HG02870 (cell line): ENCODE results near the gene ATPAF2.
"Not testable (repeated sequence)": the region's sequence is repeated elsewhere in the genome, so short reads cannot be mapped to it uniquely, and the experiment has no call there.

Source experiments
- ATAC-seq: cut with Tn5 transposase; IDR thresholded peaks from one replicate; pipeline ENCODE4 v1.9.1; 2021; ENCODE audit warnings: mild to moderate bottlenecking, moderate library complexity; ENCODE audit not compliant: unreplicated experiment

ATPAF2 gene

DNA sequence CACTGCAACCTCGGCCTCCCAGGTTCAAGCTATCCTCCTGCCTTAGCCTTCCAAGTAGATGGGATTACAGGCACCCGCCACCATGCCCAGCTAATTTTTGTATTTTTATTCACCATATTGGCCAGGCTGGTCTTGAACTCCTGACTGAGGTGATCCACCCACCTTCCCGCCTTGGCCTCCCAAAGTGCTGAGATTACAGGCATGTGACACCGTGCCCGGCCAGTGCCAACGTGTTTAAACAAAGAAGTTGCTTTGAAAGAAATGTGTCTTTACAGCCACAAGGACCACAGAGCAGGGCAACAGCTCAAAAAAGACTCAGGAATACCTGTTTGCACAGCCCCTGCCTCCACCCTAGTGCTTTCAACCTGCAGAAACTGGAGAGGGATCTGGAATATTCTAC is 25.0 kb downstream of the ATPAF2 start:
- ATAC-seq, result no peak

DNA sequence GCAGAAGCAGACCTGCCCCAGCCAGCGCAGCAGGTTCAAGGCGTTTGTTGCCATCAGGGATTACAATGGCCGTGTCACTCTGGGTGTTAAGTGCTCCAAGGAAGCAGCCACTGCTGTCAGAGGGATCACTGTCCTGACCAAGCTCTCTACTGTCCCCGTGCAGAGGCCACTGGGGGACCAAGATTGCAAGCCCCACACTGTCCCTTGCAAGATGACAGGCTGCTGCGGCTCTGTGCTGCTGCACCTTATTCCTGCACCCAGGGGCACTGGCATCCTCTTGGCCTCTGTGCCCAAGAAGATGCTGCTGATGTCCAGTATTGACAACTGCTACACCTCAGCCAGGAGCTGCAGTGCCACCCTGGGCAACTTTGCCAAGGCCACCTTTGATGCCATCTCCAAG is 27.7 kb downstream of the ATPAF2 start:
- ATAC-seq, result no peak

DNA sequence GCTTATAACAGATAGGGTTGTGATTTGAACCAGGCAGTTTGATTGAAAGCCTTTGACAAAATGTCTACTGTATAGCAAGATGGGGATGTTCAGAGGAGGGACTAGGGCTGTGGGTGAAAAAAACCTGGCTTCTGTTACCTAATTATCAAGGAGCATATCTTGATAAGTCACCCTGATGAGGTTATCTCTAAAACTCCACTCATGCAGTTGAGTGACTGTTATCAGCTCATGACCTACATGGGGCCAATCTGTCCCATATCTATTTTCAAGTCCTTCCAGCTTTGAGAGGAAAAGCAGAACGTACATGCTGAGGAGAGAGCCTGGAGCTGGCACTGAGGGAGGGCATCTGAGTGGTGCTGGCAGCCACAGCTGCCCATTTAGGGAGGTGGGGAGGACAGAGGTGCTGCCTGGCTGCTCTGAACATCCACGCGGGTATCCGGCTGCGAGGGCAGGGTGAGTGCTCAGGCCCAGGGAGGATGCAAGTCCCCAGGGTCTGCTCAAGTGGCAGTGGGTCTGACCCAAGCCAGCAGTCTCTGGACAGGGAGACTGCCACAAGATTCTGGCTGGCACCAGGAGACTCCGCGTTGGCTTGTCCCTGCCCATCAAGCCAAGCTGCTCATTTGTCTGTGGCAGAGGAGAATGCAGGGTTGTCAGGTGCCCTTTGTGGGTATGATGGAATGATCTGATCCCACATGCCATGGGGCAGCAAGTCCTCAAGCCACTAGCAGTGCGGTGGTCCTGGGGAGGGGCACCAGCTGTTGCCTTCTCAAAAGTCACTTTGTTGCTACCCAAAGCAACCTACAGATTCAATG is 29.2 kb downstream of the ATPAF2 start:
- no peak for ATAC-seq

DNA sequence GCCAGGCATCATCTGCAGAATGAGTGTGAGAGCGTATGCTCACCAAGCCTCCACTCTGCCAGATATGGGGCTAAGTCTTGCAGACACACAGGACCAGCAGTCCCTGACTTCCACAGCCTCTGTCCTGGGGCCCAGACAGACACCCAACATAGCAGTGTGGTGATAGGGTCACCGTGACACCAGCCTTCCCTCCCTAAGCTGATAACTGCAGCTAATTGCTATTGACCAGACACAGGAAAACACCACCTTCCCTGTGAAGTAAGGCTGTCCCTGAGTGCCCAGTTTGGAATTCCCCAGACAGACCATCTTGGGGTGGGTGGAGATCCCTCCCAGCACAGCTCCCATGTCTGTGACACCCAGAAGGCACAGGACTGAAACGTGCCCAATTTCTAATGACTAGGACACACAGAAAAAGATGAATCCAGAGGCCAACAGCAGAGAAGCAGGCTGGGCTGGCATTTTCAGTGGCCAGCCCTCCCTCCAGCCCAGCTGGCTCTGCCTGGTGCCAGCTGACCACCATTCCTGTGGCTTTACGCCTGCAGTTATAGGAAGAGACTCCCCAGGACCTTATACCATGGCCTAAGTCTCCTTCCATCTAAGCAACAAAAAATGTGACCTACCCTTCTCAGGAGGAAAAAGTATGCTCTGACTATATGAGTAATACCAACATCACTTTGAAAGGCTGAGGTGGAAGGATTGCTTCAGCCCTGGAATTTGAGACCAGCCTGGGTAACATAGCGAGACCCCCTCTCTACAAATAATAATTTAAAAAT is 30.3 kb downstream of the ATPAF2 start:
- no peak for ATAC-seq

DNA sequence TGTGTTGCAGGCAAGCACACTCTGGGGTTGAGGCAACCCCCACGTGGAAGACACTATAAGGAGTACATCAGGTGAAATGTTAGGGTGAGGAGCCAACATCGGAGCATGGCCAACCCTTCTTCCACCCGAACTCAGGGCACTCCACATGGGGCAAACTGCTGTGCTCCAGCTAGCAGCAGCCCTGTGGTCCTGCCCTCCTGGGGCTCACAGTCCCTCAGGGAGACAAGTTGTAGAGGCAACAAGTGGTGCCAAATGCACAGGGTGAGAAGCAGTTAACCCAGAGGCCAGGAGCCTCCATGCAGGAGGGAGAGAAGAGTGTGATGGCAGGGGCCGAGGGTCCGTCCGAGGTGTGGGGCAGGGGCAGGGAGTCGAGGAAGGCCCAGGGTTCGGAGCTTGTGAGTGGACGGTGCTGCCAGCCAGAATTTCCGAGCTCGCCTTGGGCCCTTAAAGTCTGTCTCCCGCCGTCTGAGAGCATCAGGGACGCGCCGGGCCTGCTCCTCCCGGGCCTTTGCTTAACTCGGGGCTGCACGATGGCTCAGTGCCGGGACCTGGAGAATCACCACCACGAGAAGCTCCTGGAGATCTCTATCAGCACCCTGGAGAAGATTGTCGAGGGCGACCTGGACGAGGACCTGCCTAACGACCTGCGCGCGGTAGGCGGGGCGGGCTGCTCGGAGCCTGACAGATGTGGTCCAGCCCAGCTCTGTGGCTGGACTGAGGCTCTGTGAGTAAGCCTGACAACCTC is 32.3 kb downstream of the ATPAF2 start:
- no peak for ATAC-seq

DNA sequence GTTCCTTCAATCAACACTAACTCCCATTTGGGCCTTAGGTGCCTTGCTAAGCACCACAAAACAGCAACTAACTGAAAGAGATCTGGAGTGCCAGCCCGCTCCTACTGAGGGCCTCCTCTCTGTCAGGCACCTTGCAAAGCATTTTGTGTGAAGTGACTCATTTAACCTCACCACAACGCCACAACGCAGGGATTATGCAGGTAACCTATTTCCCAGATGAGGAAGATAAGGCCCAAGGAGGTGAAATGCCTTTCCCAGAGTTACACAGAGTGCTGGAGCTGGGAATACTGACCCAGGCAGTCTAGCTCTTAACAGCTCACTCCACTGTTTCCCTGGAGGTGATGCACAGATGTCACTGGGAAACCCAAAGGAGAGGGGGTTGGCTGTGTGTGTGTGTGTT is 33.5 kb downstream of the ATPAF2 start:
- ATAC-seq, result no peak

DNA sequence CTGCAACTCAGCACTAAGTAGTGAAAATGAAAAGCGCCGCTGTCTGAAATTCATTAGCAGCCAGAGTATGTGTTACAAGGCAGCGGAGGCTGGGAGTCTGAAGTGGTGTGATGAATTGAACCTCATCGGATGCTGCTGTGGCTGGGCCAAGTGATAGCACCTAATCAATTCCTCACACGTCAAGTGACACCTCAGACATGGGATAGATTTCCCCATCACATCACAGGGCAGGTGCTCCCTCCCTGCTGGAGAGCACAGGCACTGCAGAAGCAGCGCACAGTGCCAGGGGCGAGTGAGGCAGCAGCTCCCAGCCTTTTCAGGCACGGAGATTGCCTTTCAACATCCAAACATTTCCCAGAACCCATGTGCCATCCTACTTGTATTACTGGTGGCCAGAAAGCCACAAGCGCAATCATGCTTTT is 34.1 kb downstream of the ATPAF2 start:
- no peak for ATAC-seq

DNA sequence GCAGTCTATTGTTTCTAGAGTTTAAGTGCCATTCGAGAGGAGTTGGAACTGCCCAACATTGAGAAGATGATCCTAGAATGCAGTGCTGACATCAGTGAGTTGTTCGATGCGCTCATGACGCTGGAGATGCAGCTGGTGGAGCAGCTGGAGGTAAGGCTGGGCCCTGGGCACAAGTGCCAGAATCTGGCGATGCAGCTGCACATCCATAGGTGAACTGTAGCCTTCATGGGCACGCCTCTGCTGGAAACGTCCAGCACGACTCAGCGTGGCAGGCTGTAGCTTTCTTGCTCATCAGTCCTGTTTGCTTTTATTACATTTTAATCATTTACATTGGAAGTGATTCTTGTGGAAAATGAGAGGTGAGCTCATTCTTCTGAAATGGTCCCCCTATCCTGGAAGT is 34.6 kb downstream of the ATPAF2 start:
- ATAC-seq, result no peak

DNA sequence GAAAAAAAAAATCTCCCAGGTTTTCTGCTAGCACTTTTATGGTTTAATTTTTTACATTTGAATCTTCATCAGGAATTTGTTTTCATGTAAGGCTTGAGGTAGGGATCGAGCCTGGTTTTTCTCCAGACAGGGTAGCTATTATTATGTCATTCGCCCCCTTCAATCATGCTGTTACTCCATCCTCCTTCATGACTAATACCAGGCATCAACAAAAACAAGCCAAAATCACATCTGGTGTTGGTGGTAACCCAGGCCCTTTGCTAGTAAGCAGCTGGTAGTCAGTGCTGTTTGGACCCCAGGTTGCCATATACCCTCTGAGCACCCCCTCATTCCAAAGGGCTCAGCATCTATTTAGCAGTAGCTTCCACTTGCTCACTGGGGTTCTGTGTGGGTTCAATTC is 36.8 kb downstream of the ATPAF2 start:
- no peak for ATAC-seq

DNA sequence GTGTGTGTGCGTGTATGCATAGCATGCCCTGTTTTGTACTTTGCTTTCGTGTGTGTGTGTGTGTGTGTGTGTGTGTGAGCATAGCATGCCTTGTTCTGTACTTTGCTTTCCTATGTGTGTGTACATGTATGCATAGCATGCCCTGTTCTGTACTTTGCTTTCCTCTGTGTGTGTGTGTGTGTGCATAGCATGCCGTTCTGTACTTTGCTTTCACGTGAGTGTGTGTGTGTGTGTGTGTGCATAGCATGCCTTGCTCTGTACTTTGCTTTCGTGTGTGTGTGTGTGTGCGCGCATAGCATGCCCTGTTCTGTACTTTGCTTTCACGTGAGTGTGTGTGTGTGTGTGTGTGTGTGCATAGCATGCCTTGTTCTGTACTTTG is 38.9 kb downstream of the ATPAF2 start:
- ATAC-seq, result no peak

DNA sequence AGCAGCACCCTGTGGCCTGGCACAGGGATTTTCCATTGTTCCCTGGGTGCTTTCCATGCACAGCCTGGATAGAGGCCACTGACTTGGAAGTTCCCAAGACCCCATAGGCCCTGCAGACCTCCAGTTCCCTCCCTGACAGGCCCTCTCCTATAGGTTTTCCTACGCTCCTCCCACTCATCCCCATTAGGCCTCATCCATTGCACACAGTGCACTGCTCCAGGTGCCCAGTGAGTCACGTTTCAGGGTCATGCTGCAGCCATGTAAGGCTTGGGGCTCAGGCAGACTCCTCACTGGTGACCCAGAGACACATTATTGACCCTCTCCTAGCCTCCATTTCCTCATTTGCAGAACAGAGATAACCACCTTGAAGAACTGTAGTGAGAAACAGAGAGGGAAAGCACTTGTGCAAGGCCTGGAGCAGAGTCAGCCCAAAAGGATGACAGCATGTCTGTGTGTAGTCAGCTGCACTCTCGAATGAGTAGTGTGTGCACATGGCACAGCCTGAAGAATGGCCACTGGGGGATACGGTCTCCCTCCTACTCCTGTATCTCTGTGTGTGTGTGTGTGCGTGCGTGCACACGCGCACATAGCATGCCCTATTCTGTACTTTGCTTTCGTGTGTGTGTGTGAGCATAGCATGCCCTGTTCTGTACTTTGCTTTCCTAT is 39.5 kb downstream of the ATPAF2 start:
- no peak for ATAC-seq

DNA sequence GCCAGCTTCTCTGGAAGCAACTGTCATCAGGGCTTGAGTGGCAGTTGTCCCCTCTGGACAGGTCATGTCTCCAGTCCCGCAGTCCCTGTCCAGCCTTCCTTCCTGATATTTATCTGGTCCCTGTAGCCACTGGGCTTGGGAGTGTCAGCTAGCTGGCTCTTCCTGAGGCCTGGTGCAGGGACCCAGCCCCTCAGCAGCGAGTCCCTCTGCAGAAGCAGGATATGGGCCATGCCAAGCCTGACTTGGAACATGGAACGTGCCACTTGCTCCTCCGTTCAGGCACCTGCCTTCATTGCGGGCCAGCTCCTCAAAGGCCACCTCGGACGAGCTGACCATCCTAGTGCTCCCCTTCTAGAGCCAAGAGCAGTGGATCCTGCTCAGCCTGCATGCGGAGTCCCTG is 40.0 kb downstream of the ATPAF2 start:
- no peak for ATAC-seq

DNA sequence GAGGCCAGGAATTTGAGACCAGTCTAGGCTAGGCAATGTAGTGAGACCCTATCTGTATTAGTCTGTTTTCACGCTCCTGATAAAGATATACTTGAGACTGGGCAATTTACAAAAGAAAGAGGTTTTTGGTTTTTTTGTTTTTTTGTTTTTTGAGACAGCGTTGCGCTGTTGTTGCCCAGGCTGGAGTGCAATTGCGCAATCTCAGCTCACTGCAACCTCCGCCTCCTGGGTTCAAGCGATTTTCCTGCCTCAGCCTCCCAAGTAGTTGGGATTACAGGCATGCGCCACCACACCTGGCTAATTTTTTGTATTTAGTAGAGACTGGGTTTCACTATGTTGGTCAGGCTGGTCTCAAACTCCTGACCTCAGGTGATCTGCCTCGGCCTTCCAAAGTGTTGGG is 43.1 kb downstream of the ATPAF2 start:
- not testable (repeated sequence) for ATAC-seq

DNA sequence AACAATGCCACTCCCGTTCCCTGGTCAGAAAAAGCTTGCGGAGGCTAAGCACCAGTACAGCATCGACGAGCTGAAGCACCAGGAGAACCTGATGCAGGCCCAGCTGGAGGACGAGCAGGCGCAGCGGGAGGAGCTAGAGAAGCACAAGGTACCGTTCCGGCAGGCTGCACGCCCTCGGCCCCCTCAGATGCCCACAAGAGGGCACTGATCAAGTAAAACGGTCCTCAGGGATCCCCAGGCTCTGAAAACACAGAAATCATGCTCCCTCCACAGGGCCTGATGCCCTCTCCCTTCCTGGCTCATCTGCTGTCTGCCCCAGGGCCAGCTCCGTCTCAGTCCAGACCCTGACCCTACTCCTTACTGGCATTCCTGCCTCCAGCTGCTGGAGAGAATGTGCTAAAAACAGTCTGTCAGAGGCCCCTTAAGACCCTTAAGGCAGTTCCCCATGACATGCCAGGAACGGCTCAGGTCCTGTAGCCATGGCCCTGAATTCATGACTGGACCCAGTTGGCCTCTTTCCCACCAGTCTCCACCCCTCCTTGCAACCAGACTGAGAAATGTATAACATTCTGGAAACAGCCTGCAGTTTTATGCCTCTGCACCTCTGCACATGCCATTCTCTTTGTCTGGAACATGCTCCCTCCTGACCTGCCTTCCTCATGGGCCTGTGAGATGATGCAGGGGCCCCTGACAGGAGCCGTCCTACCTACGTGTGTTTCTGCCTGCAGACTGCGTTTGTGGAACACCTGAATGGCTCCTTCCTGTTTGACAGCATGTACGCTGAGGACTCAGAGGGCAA is 44.5 kb downstream of the ATPAF2 start:
- no peak for ATAC-seq

DNA sequence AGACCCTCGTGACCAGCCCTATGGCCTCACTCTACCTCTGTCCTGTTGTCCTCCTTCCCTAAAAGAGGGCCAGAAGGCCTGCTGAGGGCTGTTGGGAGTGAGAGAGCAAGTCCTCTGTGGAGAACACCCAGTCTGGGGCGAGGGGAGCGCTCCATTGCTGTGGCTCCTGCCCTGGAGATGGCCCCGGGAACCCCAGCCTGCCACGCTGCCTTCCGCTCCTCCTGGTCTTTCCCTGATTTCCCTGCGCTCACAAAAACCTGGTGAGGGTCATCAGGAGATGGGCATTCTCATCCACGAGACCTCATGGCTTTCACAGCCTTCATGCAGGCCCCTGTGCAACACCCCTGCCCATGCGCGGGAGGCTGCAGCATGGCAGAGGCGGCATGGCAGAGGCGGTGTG is 45.1 kb downstream of the ATPAF2 start:
- ATAC-seq, result no peak

DNA sequence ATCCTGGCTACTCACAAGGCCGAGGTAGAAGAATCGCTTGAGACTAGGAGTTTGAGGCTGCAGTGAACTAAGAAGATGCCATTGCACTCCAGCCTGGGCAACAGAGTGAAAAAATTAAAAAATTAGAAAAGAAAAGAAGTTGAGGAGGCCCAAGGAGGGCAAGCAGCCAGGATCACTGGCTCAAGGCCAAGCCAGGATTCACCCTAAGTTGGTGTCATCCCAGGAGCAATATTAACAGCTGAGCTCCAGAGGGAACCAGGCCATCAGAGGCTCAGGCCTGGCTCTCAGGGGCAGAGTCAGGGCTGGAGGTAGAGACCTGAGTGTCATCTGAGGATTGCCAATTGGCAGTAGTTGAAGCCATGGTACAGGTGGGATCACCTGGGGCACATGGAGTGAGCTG is 45.6 kb downstream of the ATPAF2 start:
- ATAC-seq, result no peak

DNA sequence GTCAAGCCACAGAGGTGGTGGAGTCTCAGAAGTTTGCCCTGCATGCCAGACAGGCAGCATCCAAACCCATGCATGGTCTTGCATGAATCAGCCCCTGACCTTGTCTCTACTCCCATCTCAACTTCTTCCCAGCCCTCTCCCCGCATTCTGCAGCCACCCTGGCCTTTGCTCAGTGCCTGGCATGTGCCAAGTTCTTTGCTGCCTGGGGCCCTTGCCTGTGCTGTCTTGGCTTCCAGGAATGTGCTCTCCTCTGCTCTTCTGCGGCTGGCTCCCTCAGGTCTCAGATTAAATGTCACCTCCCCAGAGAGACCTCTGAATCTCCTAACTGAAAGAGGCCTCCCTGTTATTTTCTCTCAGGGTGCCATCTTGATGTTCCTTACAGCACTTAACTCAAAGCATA is 48.7 kb downstream of the ATPAF2 start:
- no peak for ATAC-seq

DNA sequence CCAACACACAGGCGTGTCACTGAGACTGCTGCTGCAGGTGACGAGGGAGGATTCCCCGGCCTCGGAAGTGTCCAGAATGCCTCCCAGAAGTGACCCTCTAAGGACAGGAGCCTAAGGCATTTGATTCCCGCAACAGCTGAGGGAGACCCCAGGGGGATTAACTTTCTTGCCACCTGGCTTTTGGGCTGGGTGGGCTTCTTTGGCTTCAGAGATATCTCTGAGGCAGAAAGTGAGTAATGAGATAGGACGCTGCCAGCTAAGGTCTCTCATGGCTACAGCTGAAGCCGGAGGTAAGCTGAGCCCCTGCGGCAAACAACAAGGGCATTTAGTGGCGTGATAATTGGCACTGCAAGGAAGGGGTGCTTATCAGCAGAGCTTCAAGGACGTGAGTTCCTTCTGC is 49.4 kb downstream of the ATPAF2 start:
- ATAC-seq, result no peak

DNA sequence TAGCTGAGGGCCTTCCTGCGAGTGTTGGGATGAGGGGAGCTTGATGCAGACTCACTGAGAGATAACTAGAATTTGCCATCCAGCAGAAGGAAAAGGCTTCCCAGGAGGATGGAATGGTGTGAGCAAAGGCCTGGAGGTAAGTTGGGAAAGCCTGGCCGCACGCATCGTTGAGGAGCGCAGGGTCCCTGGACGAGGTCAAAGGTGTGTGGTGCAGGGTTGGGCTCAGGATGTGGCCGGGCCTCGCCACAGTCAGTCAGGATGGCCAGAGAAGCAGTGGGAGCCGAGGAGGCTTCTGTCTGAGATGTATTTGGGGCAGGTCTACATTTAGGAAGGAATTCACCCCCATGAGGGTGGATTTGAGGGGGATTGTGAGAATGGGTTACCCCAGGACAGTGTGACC is 49.9 kb downstream of the ATPAF2 start:
- ATAC-seq, result no peak

DNA sequence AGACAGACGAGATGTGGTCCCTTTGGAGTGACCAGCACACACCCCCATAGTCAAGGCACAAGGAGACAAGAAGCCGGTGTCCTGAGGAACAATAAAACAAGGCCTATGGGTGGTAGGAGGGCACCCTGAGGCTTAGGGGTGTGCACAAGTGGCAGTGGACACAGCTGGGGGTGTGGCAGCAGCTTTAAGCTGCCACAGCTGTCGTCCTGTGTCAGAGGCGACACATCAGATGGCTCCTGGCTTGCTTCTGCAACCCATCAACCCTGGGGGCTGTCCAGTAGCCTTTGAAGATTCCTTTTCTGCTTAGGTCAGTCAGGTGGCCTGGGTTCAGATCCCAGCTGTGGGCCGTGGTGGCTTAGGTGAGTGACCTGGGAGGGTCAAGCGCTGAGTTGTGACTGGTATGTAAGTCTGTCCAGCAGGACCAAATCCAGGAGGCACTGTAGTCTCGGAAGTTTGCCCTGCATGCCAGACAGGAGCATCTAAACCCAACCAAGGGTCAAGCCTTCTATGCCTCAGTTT is 50.5 kb downstream of the ATPAF2 start:
- ATAC-seq, result no peak
